Measurements from ENCODE around the gene EPS8.
"Not testable (repeated sequence)": the region's sequence is repeated elsewhere in the genome, so short reads cannot be mapped to it uniquely, and the experiment has no call there.

The EPS8 gene

GRCh38 chr12:15648558-15648957 is 140.6 kb downstream of the EPS8 start:
- no peak for DNase-seq (ENCODE audit: low read depth in 2 of 2)

- no peak for DNase-seq (ENCODE audit: low read depth in 2 of 2)
Observed at GRCh38 chr12:15646581-15646980, 142.6 kb downstream of the EPS8 start.

- DNase-seq (ENCODE audit: low read depth in 2 of 2), result no peak
Observed at GRCh38 chr12:15644700-15645099, 144.5 kb downstream of the EPS8 start.

GRCh38 chr12:15638231-15638630 is 151.0 kb downstream of the EPS8 start:
- no peak for DNase-seq (ENCODE audit: low read depth in 2 of 2)

DNA sequence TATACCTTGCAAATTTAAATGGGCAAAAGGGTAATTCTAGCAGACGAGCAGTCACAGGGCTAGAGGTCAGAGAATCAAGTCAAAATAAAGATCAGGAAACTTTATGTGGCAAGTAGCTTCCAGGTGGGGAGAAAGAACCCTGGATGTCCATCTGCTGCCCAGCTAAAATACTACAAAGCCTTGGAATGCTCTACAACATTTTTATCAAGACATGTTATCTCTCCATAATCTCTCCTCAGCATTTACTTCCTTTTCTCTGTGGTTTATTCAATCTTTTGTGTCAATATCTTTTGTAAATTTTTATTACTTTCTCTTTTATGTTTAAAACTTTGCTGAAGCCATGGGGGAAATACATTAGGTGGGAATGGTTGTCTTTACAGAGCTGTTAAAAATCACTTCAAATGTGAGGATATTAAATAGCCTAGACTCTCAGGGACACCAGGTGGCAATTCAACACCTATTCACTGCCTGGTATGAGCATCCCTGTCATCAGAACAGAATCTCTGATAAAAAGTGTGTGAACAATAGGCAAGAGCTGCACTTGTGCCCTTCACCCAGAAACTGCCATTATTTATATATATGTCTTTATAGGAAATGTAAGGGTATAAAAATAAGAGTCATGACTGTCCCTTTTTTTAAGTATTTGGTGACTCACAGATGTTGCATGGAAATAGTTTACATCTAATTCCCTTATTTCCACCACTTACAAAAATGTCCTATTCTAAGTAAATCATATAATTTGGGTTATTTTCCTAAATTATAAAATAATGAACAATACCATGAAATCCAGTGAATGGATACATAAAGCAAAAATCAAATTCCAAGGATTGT is 152.9 kb downstream of the EPS8 start:
- DNase-seq (ENCODE audit: low read depth in 2 of 2), result no peak

- no peak for DNase-seq (ENCODE audit: low read depth in 2 of 2)
Observed at GRCh38 chr12:15634010-15634683, 155.0 kb downstream of the EPS8 start.

DNA sequence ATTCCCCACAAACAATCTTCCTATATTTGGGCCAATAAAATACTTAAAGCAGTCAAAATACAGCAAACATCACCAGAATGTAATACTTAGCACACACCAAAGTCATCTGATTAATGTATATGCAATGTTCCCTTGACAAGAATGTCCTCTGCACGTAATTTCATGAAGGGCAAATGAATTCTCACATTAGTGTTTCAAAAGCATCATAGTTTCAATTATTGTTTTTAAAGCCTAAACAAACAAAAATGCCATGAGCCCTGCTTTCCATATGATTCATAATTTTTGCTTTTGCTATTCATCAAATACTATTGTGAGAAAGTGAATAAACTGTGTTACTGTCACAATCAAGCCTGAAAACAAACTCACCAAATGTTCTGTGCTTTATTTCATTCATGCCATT is 156.0 kb downstream of the EPS8 start:
- no peak for DNase-seq (ENCODE audit: low read depth in 2 of 2)

DNA sequence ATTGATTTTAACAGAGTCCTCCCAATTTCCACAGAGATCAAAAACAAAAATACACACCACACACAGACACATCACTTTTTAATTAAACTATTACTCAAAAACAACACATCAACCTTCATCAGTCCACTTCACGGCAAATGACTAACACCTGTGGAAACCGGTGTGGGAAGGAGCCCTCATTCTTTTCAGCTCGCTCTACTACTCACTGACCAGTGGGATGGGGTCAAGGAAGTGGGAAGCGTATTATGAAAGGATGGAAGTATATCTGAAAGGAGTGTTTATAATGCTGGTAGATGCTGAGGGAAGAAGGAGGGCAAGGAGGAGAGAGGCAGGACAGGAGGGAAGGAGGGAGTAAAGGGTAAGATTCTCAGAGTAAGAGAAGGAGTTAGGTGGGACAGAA is 156.5 kb downstream of the EPS8 start:
- DNase-seq (ENCODE audit: low read depth in 2 of 2), result no peak

GRCh38 chr12:15631007-15631715 is 158.0 kb downstream of the EPS8 start:
- no peak for DNase-seq (ENCODE audit: low read depth in 2 of 2)

DNA sequence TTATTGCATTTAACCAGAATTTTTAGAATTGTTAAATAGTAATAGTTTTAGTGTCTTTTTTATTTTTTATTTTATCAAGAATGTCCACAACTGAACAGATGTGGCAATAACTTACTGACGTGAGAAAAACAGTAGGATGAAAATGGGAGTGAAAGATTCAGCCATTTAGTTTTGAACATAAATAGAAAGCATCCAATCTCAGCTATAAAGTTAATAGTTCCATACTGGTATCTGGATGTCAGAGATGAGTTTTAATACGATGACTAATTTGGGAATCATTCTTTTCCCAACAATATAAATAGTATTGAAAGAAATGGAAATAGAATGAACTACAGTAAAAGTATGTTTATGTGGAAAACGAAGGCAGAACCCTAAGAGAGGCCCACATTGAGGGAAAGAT is 159.4 kb downstream of the EPS8 start:
- no peak for DNase-seq (ENCODE audit: low read depth in 2 of 2)

GRCh38 chr12:15629108-15629507 is 160.1 kb downstream of the EPS8 start:
- no peak for DNase-seq (ENCODE audit: low read depth in 2 of 2)

GRCh38 chr12:15627995-15628945 is 160.9 kb downstream of the EPS8 start:
- DNase-seq (ENCODE audit: low read depth in 2 of 2), result no peak

DNA sequence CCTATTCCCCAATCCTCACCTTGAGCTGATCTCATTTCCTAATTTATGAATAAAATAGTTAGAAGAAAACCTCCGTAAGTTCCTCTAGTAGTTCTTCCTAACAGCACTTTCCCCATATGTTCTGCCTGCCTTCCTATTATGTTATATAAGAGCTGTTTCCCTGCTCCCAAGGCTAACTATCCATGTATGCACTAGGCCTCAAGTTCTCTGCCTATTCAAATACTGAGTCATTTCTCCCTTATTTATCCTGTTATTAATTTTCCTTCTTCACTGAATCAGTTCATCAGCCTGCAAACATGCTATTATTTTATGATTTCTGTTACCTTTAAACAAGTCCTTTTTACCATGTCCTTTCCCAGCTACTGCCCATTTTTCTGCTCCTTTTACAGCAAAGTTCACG is 164.1 kb downstream of the EPS8 start:
- DNase-seq (ENCODE audit: low read depth in 2 of 2), result no peak

- DNase-seq (ENCODE audit: low read depth in 2 of 2), result no peak
Observed at GRCh38 chr12:15620741-15621539, 168.2 kb downstream of the EPS8 start.

- DNase-seq (ENCODE audit: low read depth in 2 of 2), result not testable (repeated sequence)
Observed at GRCh38 chr12:15616495-15616894, 172.7 kb downstream of the EPS8 start.

DNA sequence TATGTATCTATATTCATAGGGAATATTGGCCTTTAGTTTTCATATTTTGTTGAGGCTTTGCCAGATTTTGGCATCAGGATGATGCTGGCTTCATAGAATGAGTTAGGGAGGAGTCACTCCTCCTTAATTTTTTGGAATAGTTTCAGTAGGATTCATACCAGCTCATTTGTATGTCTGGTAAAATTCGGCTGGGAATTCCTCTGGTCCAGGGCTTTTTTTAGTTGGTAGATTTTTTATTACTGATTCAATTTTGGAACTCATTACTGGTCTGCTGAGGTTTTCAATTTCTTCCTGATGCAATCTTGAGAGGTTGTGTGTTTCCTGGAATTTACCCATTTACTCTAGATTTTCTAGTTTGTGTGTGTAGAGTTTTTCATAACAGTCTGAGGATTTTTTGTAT is 175.2 kb downstream of the EPS8 start:
- no peak for DNase-seq (ENCODE audit: low read depth in 2 of 2)

- no peak for DNase-seq (ENCODE audit: low read depth in 2 of 2)
Observed at GRCh38 chr12:15608941-15609340, 180.2 kb downstream of the EPS8 start.

DNA sequence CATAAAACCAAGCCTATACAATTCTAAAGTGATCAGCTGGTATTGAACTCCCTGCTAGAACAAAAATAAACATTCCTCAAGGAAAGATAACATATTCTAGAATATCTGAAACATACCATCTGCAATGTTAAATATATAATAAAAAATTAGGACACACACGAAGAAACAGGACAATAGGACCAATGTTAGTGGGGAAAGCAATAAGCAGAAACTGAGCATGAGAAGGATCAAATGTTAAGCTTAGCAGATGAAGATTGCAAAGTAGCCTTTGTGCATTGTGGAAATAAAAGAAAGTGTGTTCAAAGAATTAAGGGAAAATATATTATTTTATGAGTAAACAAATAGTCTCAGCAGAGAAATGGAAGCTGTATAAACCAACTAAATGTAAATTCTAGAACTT is 180.8 kb downstream of the EPS8 start:
- DNase-seq (ENCODE audit: low read depth in 2 of 2), result no peak

GRCh38 chr12:15605881-15606590 is 183.2 kb downstream of the EPS8 start:
- DNase-seq (ENCODE audit: low read depth in 2 of 2), result no peak

GRCh38 chr12:15603474-15604085 is 185.6 kb downstream of the EPS8 start:
- no peak for DNase-seq (ENCODE audit: low read depth in 2 of 2)
